Activated naive CD8-positive, alpha-beta T cell treated with anti-CD3 and anti-CD28 coated beads, Interleukin-2, amount 50 U/mL, for 24 hours (primary cell): ENCODE measurements around the gene AP1S1.
"Not testable (repeated sequence)": the region's sequence is repeated elsewhere in the genome, so short reads cannot be mapped to it uniquely, and the experiment has no call there.

Experiments
- ATAC-seq: fragments of 150-1000 bp; cut with Tn5 transposase; one replicate; pipeline ENCODE4 v1.10.0; 2021
- DNase-seq: peaks from one replicate; pipeline ENCODE4 v3.0.0; 2021
- H3K27ac Mint-ChIP-seq: one replicate; pipeline ENCODE4 v1.8.0; 2021; ENCODE audit warnings: mild to moderate bottlenecking, mixed read lengths
- H3K27me3 Mint-ChIP-seq: one replicate; pipeline ENCODE4 v1.8.0; 2021; ENCODE audit warnings: mixed read lengths
- H3K36me3 Mint-ChIP-seq: one replicate; pipeline ENCODE4 v1.8.0; 2021; ENCODE audit warnings: low read depth, mixed read lengths
- H3K4me1 Mint-ChIP-seq: one replicate; pipeline ENCODE4 v1.8.0; 2021; ENCODE audit warnings: mixed read lengths
- H3K4me3 Mint-ChIP-seq: one replicate; pipeline ENCODE4 v1.8.0; 2021; ENCODE audit warnings: mild to moderate bottlenecking, moderate library complexity, mixed read lengths
- H3K9me3 Mint-ChIP-seq: one replicate; pipeline ENCODE4 v1.8.0; 2021; ENCODE audit warnings: mixed read lengths

The AP1S1 gene

DNA sequence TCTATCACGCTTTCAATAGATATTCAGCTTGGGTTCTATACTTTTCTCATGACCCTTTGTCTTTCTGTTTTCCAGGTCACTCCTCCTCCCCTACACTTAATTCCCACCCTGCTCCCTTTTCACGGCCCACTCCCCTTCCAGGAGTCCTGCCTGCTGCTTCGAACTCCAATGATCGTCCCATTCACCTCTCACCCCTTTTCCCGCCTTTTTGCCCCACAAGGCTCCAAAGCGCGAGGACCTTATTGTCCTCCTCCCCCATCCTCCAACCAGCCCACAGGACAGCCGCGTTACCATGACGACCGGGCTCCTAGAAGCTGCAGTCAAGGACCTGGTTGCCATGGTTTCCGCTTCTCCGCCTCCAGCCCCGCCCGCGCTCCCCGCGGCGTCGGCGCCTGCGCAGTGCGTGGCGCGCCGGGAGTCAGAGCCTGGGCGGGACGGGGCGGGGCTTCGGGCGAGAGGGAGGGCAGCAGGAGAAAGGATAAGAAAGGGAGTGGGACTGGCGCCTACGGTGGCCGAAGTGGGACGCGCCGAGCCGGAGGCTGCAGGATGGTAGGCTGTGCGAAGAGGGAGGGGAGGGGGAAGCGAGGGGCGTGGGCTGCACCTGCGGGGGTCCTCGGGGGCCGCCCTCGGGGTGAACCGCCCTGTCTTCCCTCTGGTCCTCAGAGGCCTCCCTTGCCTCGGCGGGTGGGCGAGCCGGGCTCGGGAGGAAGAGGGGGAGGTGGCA, at the start of gene AP1S1:
TSS of gene AP1S1 (plus strand) at position 508 of the 724 bp plus-strand sequence. CDS start at position 547, 39 bp downstream.
- Mint-ChIP-seq H3K36me3 (no peaks in the 10 kb centered on the region), H3K9me3 (peaks cover 3% of the 10 kb centered on the region), H3K27me3 (peaks cover 11% of the 10 kb centered on the region), H3K4me1 (peaks cover 10% of the 10 kb centered on the region), H3K4me3 (peak within 1 kb of the TSS; percentile 75), H3K27ac (peak within 1 kb of the TSS; percentile 75)
- DNase-seq (peak; percentile 92), ATAC-seq (peak; percentile 82)

- Mint-ChIP-seq H3K27me3 (peaks cover 39% of the 10 kb centered on the region), H3K4me3 (no peak overlapping the region), H3K9me3 (no peaks in the 10 kb centered on the region), H3K27ac (no peak overlapping the region), H3K4me1 (peaks cover 14% of the 10 kb centered on the region), H3K36me3 (no peaks in the 10 kb centered on the region)
- ATAC-seq = no peak
- no peak for DNase-seq
These were observed 49.5 kb upstream of the AP1S1 start for GRCh38 chr7:101104799-101105198.

DNA sequence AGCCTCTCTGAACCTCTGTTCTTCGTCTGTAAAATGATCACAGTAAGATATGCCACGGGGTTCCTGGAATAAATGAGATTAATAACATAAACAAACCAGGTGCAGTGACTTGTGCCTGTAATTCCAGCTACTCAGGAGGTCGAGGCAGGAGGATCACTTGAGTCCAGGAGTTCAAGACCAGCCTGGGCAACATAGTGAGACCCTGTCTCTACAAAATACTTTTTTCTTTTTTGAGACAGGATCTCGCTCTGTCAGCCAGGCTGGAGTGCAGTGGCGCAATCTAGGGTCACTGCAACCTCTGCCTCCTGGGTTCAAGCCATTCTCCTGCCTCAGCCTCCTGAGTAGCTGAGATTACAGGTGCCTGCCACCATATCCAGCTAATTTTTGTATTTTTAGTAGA, 49.0 kb upstream of the AP1S1 start:
- peaks cover 36% of the 10 kb centered on the region for H3K27me3 Mint-ChIP-seq
- not testable (repeated sequence) for H3K9me3 Mint-ChIP-seq, H3K4me1 Mint-ChIP-seq, H3K4me3 Mint-ChIP-seq, H3K36me3 Mint-ChIP-seq, H3K27ac Mint-ChIP-seq, DNase-seq, ATAC-seq

- H3K36me3 Mint-ChIP-seq = no peaks in the 10 kb centered on the region
- H3K4me1 Mint-ChIP-seq = peaks cover 3% of the 10 kb centered on the region
- DNase-seq (no peak), ATAC-seq (no peak)
- no peak overlapping the region for H3K4me3 Mint-ChIP-seq
- no peaks in the 10 kb centered on the region for H3K9me3 Mint-ChIP-seq
- H3K27me3 Mint-ChIP-seq = peaks cover 25% of the 10 kb centered on the region
- no peak overlapping the region for H3K27ac Mint-ChIP-seq
These were observed 47.9 kb upstream of the AP1S1 start for GRCh38 chr7:101106386-101106785.

DNA sequence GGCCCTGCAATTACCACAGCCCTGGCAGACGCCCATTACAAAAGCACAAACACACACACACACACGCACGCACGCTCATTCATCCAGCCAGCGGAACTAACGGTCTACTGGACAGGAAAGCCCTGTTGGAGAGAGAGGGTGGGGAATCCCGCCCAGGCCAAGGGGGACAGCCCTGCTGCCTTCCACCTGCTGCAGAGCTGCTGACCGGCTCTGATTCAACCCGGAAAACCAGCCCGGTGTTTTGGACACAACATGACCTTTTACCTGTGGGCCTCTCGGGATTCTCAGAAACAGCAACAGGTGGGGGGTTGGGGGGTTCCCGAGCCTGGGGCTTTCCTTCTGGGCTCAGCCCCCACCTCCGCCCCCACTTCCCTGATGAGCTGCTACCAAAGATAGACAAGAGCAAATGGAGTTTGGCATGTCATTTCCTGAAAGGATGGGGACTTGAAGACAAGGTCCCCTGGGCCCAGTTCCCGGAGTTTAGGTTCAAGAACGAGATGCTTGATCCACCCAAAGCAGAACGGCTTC, 45.9 kb upstream of the AP1S1 start:
- DNase-seq (no peak), ATAC-seq (no peak)
- Mint-ChIP-seq H3K36me3 (no peaks in the 10 kb centered on the region), H3K9me3 (no peaks in the 10 kb centered on the region), H3K27ac (no peak overlapping the region), H3K4me3 (no peak overlapping the region), H3K27me3 (peaks cover 19% of the 10 kb centered on the region), H3K4me1 (peaks cover 3% of the 10 kb centered on the region)

DNA sequence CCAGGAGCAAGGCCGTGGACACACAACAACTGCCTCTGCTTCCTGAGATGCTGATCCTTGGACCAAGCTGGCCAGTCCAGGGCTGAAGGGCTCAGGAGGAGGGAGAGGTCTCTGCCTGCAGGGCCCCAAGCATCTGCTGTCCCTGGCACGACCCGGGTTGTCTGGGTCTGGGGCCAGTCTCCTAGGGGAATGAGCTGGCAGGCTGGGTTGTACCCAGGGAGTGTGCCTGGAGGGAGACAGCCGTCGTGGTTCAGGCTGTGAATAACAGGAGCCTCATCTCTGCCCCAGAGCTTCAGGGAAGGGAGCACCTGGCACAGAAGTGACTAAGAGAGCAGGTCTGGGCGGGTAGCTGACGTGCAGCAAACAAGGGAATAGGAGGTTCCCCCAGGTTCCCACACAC, 45.3 kb upstream of the AP1S1 start:
- Mint-ChIP-seq H3K4me1 (peaks cover 3% of the 10 kb centered on the region), H3K27me3 (peaks cover 13% of the 10 kb centered on the region), H3K9me3 (no peaks in the 10 kb centered on the region), H3K36me3 (no peaks in the 10 kb centered on the region), H3K27ac (no peak overlapping the region), H3K4me3 (no peak overlapping the region)
- DNase-seq (no peak), ATAC-seq (no peak)

DNA sequence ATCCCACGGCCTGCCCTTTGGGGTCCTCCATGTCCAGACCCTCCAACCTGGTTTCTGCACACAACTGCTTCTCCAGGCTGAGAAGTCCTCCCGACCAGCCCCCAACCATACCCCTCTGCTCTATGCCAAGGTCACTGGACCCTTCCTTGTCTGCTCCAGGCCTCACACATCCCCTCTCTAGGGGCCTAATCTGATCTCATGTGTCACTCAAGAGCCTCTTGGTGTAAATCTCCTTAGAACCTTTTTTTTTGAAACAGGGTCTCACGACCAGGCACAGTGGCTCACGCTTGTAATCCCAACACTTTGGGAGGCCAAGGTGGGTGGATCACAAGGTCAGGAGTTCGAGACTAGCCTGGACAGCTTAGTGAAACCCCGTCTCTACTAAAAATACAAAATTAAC, 44.9 kb upstream of the AP1S1 start:
- H3K27ac Mint-ChIP-seq = no peak overlapping the region
- H3K4me1 Mint-ChIP-seq = peaks cover 3% of the 10 kb centered on the region
- peaks cover 9% of the 10 kb centered on the region for H3K27me3 Mint-ChIP-seq
- DNase-seq (no peak), ATAC-seq (no peak)
- no peak overlapping the region for H3K4me3 Mint-ChIP-seq
- no peaks in the 10 kb centered on the region for H3K36me3 Mint-ChIP-seq
- no peaks in the 10 kb centered on the region for H3K9me3 Mint-ChIP-seq

GRCh38 chr7:101111261-101111660, 43.0 kb upstream of the AP1S1 start:
- DNase-seq (no peak), ATAC-seq (no peak)
- Mint-ChIP-seq H3K27me3 (peaks cover 3% of the 10 kb centered on the region), H3K4me3 (no peak overlapping the region), H3K4me1 (peaks cover 3% of the 10 kb centered on the region), H3K36me3 (no peaks in the 10 kb centered on the region), H3K9me3 (no peaks in the 10 kb centered on the region), H3K27ac (no peak overlapping the region)

DNA sequence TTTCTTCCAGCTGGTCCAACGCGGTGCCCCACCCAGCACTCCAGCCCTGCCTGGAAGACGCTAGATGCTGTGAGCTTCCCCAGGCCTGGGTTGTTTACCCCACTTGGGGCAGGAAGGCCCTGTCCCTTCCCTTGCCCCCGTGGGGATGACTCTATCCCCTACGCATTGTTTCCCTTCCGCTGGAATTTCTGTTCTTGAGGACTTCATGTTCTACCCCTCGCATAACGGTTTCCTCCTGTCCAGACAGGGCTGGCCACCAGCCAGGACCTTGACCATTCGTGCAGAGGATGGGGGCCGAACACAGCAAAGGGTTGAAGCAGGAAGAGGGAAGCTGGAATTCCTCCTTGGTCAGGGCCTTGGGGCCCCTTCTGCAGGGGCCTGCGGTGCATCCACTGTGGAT, 42.0 kb upstream of the AP1S1 start:
- Mint-ChIP-seq H3K36me3 (no peaks in the 10 kb centered on the region), H3K27ac (no peak overlapping the region), H3K27me3 (peaks cover 2% of the 10 kb centered on the region), H3K4me1 (peaks cover 3% of the 10 kb centered on the region), H3K9me3 (no peaks in the 10 kb centered on the region), H3K4me3 (no peak overlapping the region)
- ATAC-seq = no peak
- DNase-seq = no peak

DNA sequence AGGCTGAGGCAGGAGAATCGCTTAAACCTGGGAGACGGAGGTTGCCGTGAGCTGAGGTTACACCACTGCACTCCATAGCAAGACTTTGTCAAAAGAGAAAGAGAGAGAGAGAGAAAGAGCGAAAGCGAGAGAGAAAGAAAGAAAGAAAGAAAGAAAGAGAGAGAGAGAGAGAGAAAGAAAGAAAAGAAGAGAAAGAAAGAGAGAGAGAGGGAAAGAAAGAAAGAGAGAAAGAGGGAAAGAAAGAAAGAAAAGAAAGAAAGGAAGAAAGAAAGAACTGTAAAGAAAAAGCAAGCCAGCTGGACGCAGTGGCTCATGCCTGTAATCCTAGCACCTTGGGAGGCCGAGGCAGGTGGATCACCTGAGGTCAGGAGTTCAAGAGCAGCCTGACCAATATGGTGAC, 41.1 kb upstream of the AP1S1 start:
- not testable (repeated sequence) for ATAC-seq, DNase-seq, H3K4me1 Mint-ChIP-seq, H3K27me3 Mint-ChIP-seq, H3K9me3 Mint-ChIP-seq, H3K36me3 Mint-ChIP-seq, H3K27ac Mint-ChIP-seq, H3K4me3 Mint-ChIP-seq

DNA sequence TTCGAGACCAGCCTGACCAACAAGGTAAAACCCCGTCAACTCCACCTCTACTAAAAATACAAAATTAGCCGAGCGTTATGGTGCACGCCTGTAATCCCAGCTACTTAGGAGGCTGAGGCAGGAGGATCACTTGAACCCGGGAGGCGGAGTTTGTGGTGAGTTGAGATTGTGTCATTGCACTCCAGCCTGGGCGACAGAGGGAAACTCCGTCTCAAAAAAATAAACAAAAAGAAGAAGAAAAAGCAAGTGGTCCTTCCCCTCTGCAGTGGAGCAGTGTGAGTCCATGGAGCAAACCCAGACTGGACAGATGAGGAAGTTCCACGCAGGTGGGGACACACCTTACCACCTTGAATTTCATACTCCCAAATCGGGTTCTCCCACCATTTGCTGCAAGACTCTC, 40.4 kb upstream of the AP1S1 start:
- Mint-ChIP-seq H3K36me3 (no peaks in the 10 kb centered on the region), H3K9me3 (no peaks in the 10 kb centered on the region), H3K4me1 (no peaks in the 10 kb centered on the region), H3K4me3 (no peak overlapping the region), H3K27me3 (peaks cover 7% of the 10 kb centered on the region), H3K27ac (no peak overlapping the region)
- ATAC-seq (no peak), DNase-seq (no peak)

DNA sequence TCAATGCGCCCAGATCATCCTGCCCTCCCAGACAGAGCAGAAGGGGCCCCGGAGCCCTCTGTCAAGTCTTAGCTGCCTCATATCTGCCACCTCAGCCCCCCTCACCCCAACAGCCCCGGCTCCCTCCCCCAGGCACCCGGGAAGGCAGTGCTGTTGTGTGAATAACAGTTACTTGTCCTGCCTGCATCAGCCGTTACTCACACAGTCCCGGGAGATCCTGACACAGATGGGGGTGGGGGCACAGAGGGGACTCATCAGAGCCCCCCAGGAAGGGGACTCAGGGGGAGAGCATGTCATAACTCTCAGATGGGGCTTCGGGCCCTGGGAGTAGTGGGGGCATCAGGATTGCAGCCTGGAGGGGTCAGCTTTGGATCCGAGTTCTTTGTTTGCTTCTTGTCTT, 39.8 kb upstream of the AP1S1 start:
- Mint-ChIP-seq H3K27me3 (peaks cover 9% of the 10 kb centered on the region), H3K9me3 (no peaks in the 10 kb centered on the region), H3K27ac (no peak overlapping the region), H3K36me3 (no peaks in the 10 kb centered on the region), H3K4me1 (peaks cover under 1% of the 10 kb centered on the region), H3K4me3 (no peak overlapping the region)
- no peak for DNase-seq
- ATAC-seq = no peak

GRCh38 chr7:101115215-101115614, 39.1 kb upstream of the AP1S1 start:
- no peak overlapping the region for H3K27ac Mint-ChIP-seq
- H3K4me1 Mint-ChIP-seq = peaks cover 2% of the 10 kb centered on the region
- no peak for DNase-seq
- H3K36me3 Mint-ChIP-seq = no peaks in the 10 kb centered on the region
- no peak for ATAC-seq
- peaks cover 17% of the 10 kb centered on the region for H3K27me3 Mint-ChIP-seq
- no peaks in the 10 kb centered on the region for H3K9me3 Mint-ChIP-seq
- H3K4me3 Mint-ChIP-seq = no peak overlapping the region

DNA sequence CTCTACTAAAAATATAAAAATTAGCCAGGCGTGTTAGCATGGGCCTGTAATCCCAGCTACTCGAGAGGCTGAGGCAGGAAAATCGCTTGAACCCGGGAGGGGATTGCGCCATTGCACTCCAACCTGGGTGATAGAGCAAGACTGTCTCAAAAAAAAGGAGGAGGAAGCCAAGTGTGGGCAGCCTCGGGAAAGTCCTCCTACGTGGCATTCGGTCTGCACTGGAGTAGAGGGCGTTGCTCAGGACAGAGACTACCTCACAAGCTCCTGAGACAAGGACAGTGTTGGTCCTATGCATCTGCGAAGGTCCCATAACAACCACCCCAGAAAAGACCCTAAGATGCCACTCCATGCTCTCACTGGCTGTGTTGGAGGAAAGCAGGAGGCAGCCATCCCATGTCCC, 37.4 kb upstream of the AP1S1 start:
- DNase-seq = no peak
- no peak for ATAC-seq
- Mint-ChIP-seq H3K4me3 (no peak overlapping the region), H3K27ac (no peak overlapping the region), H3K27me3 (peaks cover 24% of the 10 kb centered on the region), H3K4me1 (peaks cover 6% of the 10 kb centered on the region), H3K9me3 (no peaks in the 10 kb centered on the region), H3K36me3 (no peaks in the 10 kb centered on the region)

GRCh38 chr7:101118856-101119255, 35.4 kb upstream of the AP1S1 start:
- Mint-ChIP-seq H3K9me3 (no peaks in the 10 kb centered on the region), H3K4me3 (no peak overlapping the region), H3K27me3 (peaks cover 40% of the 10 kb centered on the region), H3K4me1 (peaks cover 18% of the 10 kb centered on the region), H3K36me3 (no peaks in the 10 kb centered on the region), H3K27ac (no peak overlapping the region)
- ATAC-seq (no peak), DNase-seq (no peak)

- Mint-ChIP-seq H3K4me1 (peaks cover 23% of the 10 kb centered on the region), H3K9me3 (no peaks in the 10 kb centered on the region), H3K36me3 (no peaks in the 10 kb centered on the region), H3K27me3 (peaks cover 41% of the 10 kb centered on the region), H3K27ac (no peak overlapping the region), H3K4me3 (no peak overlapping the region)
- ATAC-seq = no peak
- no peak for DNase-seq
These were observed 34.4 kb upstream of the AP1S1 start for GRCh38 chr7:101119876-101120275.
